DMS 273 treated with DMSO at 0.1 percent for 48 hours (cell line): Measurements from ENCODE around the gene NT5C.
"Not testable (repeated sequence)": the region's sequence is repeated elsewhere in the genome, so short reads cannot be mapped to it uniquely, and the experiment has no call there.

Experiments
- DNase-seq: peaks from one replicate; lab custom pipeline; 2025; lab: John Stamatoyannopoulos, UW

The NT5C gene

DNA sequence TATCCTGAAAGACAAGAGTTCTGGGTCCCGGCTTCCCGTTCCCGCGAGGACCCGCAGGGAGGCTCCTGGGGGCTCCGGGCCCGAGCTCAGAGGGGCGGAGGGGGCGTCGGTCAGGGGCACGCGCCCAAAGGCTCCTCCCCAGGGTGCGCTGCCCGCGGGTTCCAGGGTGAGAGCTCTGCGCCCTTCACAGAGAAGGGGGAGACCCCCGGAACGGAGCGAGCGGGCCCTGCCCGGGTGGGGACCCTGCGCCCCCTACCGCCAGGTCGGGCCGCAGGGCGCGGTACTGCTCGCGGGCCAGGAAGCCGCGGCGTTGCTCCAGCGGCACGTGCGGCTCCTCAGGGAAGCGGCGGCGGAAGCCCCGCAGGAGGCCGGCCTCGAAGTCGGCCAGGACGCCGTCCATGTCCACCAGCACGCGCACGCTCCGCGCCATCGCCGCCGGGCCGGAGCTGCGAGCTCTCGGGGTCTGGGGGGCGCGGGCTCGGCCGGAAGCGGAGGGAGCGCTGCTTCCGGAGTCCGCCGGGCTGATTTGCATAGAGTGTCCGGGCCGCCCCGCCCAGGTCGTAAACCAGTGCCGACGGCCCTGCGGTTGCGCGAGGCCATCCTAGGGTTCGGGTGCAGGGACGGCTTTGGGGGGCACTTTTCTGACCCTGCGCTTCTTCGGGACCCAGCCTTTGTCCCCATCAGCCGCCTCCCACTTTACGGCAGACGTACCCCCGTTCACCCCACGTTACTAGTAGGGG lies at the start of gene NT5C:
Gene NT5C (minus strand): TSS at position 465 of the 740 bp plus-strand sequence. CDS start 35 bp downstream, at position 430.
- peak; percentile 56 for DNase-seq

- DNase-seq, result no peak
These were observed 49.6 kb upstream of the NT5C start for GRCh38 chr17:75181110-75181509.

DNA sequence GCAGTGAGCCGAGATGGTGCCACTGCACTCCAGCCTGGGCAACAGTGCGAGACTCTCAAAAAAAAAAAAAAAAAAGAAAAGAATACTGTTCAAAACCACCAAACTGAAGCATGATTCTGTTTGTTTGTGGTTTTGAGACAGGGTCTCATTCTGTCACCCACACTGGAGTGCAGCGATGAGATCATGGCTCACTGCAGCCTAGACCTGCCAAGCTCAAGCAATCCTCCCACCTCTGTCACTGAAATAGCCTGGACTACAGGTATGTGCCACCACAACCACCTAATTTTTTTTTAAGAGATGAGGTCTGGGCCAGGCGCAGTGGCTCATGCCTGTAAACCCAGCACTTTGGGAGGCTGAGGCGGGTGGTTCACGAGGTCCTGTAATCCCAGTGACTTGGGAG lies 46.9 kb upstream of the NT5C start:
- DNase-seq, result no peak

- DNase-seq, result no peak
These were observed 45.1 kb upstream of the NT5C start for GRCh38 chr17:75176625-75177024.

DNA sequence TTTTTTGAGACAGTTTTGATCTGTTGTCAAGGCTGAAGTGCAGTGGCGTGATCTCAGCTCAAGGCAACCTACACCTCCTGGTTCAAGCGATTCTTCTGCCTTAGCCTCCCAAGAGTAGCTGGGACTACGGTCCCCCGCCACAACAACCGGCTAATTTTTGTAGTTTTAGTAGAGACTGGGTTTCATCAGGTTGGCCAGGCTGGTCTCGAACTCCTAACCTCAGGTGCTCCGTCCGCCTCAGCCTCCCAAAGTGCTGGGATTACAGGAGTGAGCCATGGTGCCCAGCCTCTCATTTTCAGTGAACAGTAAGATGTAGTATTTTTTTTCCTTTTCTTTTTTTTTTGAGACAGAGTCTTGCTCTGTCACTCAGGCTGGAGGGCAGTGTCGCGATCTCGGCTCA lies 43.5 kb upstream of the NT5C start:
- no peak for DNase-seq

DNA sequence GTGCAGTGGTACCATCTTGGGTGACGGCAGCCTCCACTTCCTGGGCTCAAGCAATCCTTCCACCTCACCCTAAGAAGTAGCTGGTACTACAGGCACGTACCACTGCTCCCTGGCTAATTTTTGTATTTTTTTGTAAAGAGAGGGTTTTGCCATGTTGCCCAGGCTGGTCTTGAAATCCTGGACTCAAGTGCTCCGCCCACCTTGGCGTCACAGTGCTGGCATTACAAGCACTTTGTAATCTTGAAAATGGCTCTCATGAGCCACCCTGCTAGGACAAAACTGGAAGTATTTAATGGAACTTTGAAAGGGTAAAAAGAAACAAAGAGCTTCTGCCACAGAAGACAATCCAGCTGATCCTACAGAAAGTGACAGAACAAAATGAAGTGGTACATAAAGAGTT lies 42.0 kb upstream of the NT5C start:
- no peak for DNase-seq

GRCh38 chr17:75168998-75169397 lies 37.5 kb upstream of the NT5C start:
- no peak for DNase-seq

- not testable (repeated sequence) for DNase-seq
These were observed 33.1 kb upstream of the NT5C start for GRCh38 chr17:75164606-75165005.

DNA sequence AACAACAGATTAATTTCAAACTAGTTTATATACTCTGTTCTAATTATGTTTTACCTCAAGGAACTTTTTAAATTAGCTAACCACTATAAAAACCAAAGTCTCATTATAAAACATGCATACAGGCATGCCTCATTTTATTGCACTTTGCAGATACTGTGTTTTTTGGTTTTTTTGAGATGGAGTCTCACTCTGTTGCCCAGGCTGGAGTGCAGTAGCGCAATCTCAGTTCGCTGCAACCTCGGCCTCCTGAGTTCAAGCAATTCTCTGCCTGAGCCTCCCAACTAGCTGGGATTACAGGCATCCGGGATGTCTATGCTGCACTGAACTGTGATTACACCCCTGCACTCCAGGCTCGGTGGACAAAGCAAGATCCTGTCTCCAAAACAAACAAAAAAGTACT lies 31.5 kb upstream of the NT5C start:
- DNase-seq, result no peak

DNA sequence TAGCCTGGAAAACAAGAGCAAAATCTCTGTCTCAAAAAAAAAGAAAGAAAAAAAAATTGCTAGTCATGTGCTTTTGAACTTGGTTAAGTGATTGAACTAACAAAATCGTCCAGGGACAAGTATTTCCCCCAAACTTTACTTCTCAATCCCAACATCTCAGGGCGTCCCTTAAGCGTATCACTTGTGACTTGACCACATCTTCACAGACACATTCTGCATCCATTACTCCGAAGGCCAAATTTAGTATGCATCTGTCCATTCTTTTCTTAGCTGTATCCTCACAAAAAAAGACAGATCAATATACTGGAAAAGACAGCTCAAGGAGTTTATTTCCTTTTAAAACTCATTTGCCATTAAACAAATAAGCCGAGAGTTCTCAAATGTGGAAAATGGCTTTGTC lies 28.7 kb upstream of the NT5C start:
- DNase-seq, result no peak

DNA sequence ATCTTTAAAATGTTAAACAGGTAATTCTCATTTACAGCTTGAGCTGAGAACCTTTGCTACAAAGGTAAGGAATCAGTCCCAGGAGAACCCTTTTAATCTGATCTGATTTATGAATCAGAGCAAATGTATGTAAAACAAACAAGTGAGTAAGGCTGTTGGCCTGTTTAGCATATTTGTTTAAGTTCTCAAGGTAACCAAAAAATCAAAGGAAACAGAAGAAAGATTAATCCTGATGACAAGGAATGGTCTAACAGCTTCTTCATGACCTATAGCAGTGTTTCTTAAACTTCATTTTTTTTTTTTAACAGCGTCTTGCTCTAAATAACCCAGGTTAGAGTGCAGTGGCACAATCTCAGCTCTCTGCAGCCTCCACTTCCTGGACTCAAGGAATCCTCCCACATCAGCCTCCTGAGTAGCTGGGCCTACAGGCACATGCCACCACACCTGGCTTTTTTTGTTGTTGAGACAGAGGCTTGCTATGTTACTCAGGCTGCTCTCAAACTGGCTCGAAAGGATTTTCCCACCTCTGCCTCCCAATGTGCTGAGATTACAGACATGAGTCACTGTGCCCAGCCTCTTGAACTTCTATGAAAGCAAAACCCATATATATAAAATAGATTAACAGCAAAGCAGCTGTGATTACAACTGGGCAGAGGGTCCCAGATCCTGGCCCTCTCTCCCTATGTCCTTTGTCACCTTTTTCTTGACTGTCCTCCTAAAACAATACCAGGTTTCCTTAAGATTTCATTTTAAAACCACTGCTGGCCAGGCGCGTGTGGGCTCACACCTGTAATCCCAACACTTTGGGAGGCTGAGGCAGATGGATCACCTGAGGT lies 27.9 kb upstream of the NT5C start:
- DNase-seq, result no peak

- DNase-seq, result not testable (repeated sequence)
These were observed 26.9 kb upstream of the NT5C start for GRCh38 chr17:75158480-75158879.

DNA sequence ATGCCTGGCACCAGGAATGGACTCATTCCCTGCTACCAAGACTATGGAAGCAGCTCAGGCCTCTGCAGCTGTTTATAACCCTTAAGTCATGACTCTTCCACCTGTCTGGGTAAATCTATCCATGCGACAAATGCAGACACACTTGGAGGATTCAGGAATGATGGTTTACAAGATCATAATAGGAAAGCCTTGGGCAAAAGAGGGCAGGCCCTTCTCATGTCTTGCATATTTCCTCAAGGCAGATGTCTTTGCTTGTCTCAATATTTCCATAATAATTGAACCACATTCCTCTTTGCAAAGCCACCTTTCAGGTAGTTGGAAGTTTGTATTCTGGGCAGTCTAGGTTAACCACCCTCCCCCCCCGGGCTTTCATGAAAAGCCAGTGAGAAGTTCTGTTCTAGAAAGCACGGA lies 23.7 kb upstream of the NT5C start:
- DNase-seq, result no peak

DNA sequence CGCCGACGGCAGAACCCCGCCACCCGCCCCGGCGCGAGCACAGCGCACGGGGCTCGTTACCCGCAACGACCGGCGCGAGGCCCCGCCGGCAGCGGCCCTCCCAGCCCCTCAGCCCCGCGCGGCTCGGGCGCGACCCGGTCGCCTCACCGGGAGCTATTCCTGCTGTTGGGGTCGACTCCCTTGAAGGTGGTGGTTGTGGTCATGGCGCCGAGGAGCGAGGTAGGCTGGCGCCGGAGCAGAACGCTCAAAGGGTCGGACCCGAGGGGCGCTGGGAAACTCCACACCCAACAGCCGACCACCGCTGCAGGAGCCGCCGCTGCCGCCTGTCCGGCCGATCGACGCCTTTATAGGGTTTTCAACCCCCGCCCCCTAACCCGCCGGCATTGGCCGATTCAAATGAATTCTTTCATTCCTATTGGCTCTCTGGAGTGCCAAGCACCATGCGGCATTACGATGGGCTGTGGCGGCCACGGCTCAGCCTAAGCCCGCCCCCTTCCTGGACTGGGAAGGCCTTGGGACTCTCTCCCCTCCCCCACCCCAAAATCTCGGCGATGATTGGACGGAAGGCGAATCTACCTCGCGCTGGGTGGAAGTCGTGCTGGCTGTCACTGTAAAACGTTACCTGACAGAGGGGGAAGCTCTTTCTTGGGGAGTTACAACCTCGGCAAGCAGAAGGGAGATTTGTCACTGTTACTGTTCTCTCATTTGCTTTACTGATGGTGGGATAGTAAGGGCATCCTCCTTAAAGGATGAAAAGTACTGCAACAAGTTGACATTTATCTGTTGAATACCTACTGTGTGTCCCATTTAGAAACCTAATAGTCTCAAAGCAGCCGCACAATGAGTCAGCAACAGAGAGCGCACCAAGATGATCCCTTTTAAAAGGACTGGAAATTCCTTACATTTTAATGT lies 22.9 kb upstream of the NT5C start, which contains the start of gene JPT1:
Gene JPT1 (minus strand): TSS at position 318 of the 912 bp plus-strand sequence. CDS start 115 bp downstream, at position 203.
- DNase-seq, result peak; percentile 95

DNA sequence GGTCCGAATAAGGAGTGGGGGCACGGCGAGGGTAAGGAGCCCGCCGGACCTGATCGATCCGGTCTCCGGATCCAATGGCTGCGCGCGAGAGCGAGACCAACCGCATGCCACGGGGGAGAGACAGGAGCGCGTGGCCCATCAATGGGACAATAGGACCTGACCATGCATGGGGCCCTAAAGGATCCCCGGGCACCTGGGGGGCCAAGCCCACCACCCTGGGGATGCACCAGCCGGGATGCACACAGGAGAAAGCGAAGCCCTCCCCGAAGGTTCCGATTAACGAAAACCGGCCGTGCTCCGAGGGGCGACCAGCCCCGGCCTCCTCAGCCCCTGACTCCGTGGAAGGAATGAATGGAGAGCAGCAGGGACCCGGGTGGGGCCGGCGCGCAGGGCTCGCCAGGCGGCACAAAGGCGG lies 22.2 kb upstream of the NT5C start:
- no peak for DNase-seq

GRCh38 chr17:75152922-75153779 lies 21.6 kb upstream of the NT5C start:
- DNase-seq, result no peak

GRCh38 chr17:75152523-75152921 lies 21.0 kb upstream of the NT5C start:
- no peak for DNase-seq

GRCh38 chr17:75151930-75152329 lies 20.4 kb upstream of the NT5C start:
- DNase-seq, result no peak

- DNase-seq, result no peak
These were observed 16.5 kb upstream of the NT5C start for GRCh38 chr17:75147878-75148546.

- DNase-seq, result no peak
These were observed 15.1 kb upstream of the NT5C start for GRCh38 chr17:75146592-75146991.
